Measurements from ENCODE around the gene PALMD.

GRCh38 chr1:99600782-99601181, 45.1 kb upstream of the PALMD start:
- TF ChIP-seq CTCF (IDR thresholded peaks at IDR 0.05; ENCODE audit: control extremely low read depth in 1 of 3, insufficient read depth in 1 of 3, low read depth in 1 of 3, low read length in 3 of 3) (no peak), SP1 (IDR thresholded peaks at IDR 0.05; ENCODE audit: low read depth, low read length) (no peak)
